NCI-H2196 (cell line): ENCODE measurements around the gene LRFN2.
A peak's percentile ranks its signal among the peaks of the same experiment; 100 is the strongest.

ENCODE experiments used
- DNase-seq: peaks from one replicate; lab custom pipeline; 2025; ENCODE audit not compliant: unreplicated experiment; lab: John Stamatoyannopoulos, UW

Gene LRFN2

DNA sequence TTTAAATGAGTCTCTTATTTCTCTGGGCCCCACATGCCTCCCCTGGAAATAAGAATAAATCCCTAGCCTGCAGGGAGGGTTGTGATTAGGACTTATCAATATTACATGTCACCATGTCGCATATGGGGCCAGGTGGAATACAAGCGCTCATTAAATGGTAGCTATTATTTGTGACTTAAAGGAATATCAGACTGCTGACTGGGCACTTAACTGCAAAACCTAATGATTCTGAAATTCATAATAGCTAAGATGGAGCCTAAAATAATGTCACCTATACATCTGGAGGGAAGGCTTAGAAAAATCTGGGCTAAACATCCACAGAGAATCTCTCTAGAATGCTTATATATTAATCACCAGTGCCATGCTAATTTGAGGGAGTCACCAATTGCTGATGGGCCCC is 106.5 kb downstream of the LRFN2 start:
- no peak for DNase-seq

- no peak for DNase-seq
Measured at GRCh38 chr6:40479706-40480105, 107.5 kb downstream of the LRFN2 start.

DNA sequence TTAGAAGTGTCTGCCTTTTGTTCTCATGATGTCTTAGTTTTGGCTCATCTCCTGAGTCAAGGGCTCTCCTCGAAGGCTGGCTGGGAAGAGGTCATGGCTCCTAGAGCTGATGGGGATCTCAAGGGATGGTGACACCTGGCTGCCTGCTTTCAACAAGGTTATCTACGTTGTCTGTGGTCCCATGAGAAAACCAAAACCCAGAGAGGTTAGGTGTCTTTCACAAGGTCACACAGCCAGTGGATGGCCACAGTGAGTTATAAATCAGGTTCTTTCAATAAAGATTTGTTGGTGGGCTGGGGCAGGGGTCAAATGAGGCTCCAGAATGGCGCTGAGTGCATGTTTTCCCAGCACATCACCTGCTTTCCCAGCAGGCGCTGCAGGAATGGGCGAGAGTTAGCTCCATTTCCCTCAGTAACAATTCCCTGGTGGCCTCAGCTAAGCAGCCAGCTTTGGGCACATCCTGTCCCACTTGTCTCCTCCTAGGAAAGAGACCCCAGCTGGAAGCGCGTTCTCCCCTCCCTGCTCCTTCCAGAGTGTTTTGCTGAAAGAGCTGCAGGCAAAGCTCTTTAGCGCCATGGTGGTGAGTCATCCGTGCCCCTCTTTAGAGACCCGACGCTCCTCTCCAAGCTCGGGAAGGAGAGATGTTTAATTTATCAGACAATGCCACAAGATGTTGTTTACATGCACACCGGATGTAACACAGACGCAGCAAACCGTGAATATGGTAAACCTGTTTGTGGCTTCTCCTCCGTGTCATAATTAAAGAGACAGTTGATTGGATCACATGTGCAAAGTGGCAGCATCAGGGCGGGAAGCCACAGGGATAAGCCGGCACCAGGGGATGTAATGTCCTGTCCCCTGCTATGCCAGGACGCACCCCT is 109.7 kb downstream of the LRFN2 start:
- DNase-seq, result peak; percentile 31

- no peak for DNase-seq
Measured at GRCh38 chr6:40476673-40477072, 110.5 kb downstream of the LRFN2 start.

GRCh38 chr6:40474937-40475336 is 112.2 kb downstream of the LRFN2 start:
- DNase-seq, result no peak

- DNase-seq, result peak; percentile 40
Measured at GRCh38 chr6:40473026-40473425, 114.1 kb downstream of the LRFN2 start.

DNA sequence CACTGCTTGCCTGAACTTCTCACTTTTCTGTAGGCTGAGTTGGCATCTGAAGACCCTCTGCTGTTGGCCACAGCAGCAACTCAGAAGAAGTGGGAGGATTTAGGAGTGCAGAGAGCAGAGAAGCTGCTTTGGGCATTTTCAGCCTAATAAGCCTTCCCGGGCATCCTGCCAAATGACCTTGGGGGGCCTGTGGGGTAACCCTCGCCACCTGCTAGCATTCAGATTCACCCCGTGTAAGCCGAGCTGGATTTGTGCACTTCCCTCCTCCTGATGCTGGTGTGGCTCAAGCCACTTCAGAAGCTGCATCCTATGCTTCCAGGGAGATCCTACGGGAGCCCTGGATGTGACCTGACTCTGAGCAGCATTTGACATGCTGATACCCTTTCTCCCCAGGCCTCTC is 114.8 kb downstream of the LRFN2 start:
- peak; percentile 59 for DNase-seq

DNA sequence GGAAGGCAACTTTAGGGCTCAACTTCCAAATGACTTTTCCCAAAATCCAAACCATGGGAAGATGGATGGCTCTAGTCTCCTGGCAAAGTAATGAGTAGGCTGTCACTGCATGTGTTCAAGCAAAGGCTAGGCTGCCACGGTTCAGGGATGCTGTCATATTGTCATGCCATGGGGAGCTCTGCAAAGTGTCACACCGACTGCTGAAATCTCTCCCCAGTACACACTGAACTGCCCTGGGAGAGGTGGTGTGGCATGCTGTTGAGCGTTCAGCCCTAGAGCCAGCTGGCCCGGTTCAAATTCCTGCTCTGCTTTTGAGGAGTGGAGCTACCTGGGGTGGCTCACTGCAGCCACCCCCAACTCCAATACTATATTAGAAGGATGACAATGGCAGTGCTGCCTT is 115.9 kb downstream of the LRFN2 start:
- DNase-seq, result no peak

DNA sequence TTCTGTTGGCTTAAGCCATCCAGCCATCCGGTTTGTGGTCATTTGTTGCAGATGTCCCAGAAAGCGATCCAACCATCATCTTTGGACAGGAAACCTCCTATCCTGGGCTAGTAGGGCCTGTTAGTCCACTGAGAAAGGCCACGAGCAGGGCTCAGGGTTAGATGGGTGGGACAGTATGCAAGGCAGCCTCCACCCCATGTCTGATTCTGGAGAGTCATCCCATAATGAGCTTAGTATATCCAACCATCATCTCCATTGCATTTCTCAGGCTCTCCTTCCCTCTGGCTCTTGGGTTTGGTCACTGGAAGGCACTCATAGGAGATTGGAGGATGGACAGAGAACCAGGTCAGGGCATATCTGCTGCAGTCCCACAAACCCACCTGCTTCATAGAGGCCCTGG is 117.8 kb downstream of the LRFN2 start:
- no peak for DNase-seq

DNA sequence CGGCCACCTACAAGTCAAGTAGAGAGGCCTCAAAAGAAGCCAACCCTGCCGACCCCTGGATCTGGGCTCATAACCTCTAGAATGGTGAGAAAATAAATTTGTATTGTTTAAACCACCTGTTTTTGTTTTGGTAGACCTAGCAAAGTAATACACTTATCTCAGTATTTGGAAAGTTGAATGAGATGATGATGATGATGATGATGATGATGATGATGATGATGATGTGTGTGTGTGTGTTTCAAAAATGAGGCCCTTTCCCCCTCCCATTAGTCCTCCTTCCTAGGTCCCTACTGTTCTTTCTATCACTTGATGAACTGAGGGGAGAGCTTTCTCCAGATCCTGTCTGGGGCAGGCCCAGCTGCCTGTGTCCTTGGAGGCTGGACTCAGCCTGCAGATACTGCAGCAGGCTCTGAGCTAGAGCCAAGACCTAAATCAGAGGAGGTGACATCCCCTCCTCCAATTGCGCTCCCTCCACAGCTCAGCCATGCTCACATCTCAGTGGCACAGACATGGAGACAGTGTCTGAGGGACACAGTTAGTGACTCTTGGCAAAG is 120.1 kb downstream of the LRFN2 start:
- no peak for DNase-seq

GRCh38 chr6:40461643-40462042 is 125.5 kb downstream of the LRFN2 start:
- DNase-seq, result no peak

GRCh38 chr6:40460380-40460779 is 126.8 kb downstream of the LRFN2 start:
- DNase-seq, result no peak

DNA sequence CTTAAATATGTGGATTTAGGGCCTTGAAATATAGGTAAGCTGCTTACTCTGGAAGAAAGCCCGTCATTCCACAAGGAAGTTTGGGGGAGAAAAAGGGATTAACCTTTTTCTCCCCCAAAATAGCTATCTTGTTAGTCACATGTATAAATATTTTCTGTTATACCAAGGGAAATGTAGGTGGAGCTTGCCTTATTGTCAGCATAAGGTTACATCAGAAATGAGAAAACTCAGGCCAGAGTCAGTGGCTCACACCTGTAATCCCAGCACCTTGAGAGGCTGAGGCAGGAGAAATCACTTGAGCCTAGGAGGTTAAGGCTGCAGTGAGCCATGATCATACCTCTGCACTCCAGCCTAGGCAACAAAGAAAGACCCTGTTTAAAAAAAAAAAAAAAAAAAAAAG is 129.9 kb downstream of the LRFN2 start:
- no peak for DNase-seq

GRCh38 chr6:40456390-40457013 is 130.7 kb downstream of the LRFN2 start:
- DNase-seq, result no peak

DNA sequence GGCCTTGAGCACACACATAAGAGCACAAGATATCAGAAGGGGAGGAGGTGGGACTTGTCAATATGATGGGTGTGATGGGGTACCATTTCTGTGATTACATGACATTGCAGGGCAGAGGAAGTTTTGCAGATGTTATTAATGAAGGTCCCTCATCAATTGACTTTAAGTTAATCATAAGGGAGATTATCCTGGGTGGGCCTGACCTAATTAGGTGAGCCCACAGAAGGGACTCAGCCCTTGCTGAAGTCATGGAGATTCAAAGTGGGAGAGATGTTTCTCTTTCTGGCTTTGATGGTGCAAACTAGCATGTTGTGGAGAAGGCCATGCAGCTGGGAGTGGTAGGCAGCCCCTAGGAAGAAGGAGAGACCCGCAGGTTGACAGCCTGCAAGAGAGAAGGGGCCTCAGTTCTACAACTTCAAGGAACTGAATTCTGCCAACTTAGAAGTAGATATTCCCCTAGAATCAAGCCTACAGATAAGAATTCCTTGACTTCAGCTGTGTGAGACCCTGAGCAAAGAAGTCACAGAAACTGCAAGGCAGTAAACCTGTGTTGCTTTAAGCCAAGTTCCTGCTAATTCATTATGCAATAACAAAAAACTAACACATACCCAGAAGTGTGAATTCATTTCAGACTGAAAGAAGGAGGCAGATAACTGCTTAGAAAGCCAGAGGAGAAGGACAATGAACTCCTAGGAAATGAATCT is 131.3 kb downstream of the LRFN2 start:
- DNase-seq, result no peak

- DNase-seq, result no peak
Measured at GRCh38 chr6:40450483-40450882, 136.7 kb downstream of the LRFN2 start.

DNA sequence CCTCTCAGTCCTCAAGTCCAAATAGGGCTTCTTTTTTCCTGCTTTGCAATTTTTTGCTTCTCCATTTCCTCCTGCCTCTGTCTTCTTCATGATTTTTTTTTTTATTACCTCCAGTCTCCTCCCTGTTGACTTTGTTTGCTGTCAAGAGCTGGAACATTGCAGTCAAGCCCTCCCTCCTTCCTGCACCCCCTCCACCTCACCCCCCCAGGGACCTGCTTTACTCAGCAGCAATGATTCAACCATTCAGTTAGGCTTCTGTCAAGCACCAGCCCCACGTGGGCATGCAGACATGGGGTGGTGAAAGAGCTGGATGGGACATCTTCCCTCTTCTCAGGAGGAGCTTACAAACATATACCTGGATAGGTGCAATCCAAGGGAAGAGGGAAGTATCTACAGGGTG is 142.4 kb downstream of the LRFN2 start:
- no peak for DNase-seq

DNA sequence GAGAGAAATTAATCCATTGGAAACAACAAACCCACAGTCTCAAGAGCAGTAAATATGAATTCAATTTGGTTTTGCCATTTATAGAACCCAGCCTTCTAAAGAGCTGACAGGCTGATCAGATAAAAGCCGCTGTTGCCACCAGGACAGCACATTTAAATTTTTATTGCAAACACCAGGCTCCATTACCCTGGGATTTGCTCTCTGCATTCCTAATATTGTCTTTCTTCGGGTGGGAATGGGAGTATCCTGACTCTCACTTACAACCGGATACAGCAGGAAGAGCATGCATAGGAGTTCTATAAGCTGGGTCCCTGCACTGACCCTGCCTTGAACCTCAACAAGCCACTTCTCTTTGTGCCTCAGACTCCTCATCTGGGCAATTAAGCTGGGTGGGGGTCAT is 142.9 kb downstream of the LRFN2 start:
- no peak for DNase-seq

DNA sequence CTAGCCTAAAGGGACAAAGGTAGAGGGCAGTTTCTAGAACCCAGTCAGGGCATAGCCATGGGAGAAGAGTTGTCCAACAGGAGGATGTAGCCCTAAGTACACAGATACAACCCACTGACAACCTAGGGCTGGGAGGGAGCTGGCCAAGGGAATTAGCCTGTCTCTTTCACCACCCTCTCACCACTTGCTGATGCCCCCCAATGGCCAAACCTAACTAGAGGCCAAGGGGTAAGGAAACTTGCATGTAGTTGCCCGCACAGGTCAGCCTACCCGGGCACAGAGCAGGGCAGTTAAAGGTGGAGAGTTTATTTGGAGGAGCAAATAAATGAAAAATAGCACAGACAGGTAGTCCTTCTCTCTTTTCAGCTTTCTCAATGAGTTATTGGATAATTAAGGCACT is 143.3 kb downstream of the LRFN2 start:
- DNase-seq, result no peak

- DNase-seq, result no peak
Measured at GRCh38 chr6:40442591-40442990, 144.6 kb downstream of the LRFN2 start.

- DNase-seq, result no peak
Measured at GRCh38 chr6:40441150-40441549, 146.0 kb downstream of the LRFN2 start.

- DNase-seq, result no peak
Measured at GRCh38 chr6:40440053-40440452, 147.1 kb downstream of the LRFN2 start.
